IPS DF 6.9 (cell line): ENCODE measurements around the gene TEKTIP1.

Experiments used
- DNase-seq: peaks from one replicate; pipeline ENCODE4 v3.0.0-alpha.2; 2013; ENCODE audit warnings: low read depth, low spot score
- H3K27ac ChIP-seq: one replicate; pipeline ENCODE4 v1.5.1; 2013; ENCODE audit warnings: low read length, control low read depth
- H3K27me3 ChIP-seq: 2 replicates; pipeline ENCODE4 v1.6.1; 2013; ENCODE audit warnings: mild to moderate bottlenecking, low read length; ENCODE audit not compliant: control insufficient read depth, insufficient read depth
- H3K36me3 ChIP-seq: 2 replicates; pipeline ENCODE4 v1.6.1; 2013; ENCODE audit warnings: low read length; ENCODE audit not compliant: control insufficient read depth, insufficient read depth
- H3K4me1 ChIP-seq: 2 replicates; pipeline ENCODE4 v1.6.1; 2013; ENCODE audit warnings: low read length; ENCODE audit not compliant: control insufficient read depth, insufficient read depth
- H3K4me3 ChIP-seq: 2 replicates; pipeline ENCODE4 v1.5.1; 2013; ENCODE audit warnings: mild to moderate bottlenecking, low read length
- H3K9me3 ChIP-seq: 2 replicates; pipeline ENCODE4 v1.6.1; 2013; ENCODE audit warnings: low read length, inconsistent platforms; ENCODE audit not compliant: control insufficient read depth, insufficient read depth
- WGBS: extraction: QIAGEN DNeasy Blood & Tissue Kit; methylation state at CpG from one replicate; pipeline ENCODE4 v1.1.7; 2013; ENCODE audit warnings: mixed read lengths, missing lambda C conversion rate; ENCODE audit not compliant: insufficient read length, insufficient coverage; 5-methylcytosine and 5-hydroxymethylcytosine counted together

TEKTIP1 gene

DNA sequence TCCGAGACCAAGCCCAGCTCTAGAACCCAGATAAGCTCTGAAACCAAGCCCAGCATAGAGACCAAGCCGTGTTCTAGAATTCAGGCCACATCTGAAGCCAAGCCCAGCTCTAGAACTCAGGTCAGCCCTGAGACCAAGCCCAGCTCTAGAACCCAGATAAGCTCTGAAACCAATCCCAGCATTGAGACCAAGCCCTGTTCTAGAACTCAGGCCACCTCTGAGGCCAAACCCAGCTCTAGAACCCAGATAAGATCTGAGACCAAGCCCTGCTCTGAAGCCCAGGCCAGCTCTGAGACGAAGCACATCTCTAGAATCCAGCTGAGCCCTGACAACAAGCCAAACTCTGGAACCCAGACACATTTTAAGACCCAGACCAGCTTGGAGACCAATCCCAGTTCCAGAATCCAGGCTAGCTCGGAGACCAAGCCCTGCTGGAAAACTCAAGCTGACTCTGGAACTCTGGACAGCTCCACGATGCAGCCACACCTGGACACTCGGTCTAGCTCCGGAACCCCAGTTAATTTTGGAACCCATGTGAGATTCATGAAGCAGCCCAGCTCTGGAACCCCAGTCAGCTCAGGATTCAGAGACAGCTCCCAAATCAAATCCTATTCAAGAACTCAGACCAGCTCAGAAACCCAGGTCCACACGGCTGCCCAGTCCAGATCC, 52.2 kb downstream of the TEKTIP1 start:
- no peaks in the 10 kb centered on the region for H3K4me1 ChIP-seq
- no peaks in the 10 kb centered on the region; the same call in 1 of the 2 replicates for H3K36me3 ChIP-seq
- H3K27me3 ChIP-seq, result no peaks in the 10 kb centered on the region
- no peak overlapping the region for H3K27ac ChIP-seq
- no peaks in the 10 kb centered on the region; the same call in none of the 2 replicates for H3K9me3 ChIP-seq
- no peak for DNase-seq
- no peak overlapping the region for H3K4me3 ChIP-seq
- no CpG with 5 or more reads among the region's 8 CpGs for WGBS

DNA sequence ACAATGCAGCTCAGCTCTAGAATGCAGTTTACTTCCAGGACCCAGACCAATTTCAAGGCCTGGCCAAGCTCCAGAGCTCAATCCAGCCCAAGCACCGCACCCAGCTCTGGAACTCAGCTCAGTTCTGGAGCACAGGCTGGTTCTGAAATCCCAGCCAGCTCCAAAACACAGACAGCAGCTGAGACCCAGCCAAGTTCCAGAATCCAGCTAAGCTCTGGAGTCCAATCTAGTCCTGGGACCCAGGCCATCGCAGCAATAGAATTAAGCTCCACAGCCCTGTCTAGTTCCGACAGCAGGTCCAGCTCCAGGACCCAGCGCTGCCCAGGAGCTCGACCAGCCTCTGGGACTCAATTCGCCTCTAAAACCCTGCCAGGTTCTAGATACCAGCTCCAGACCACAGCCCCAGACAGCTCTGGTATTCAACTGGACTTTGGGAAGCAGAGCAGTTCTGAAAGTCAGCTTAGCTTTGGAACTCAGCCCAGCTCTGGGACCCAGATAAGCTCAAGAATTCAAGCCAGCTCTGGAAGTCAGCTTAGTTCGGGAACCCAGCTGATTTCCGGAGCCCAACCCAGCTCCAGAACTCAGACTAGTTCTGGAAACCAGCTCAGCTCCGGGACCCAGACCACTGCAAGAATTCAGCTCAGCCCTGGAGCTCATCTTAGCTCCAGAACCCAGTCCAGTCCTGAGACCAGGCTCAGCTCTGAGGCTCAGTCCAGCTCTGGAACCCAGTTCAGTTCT, 53.1 kb downstream of the TEKTIP1 start:
- no CpG with 5 or more reads among the region's 9 CpGs for WGBS
- no peak for DNase-seq
- Histone ChIP-seq H3K9me3 (no peaks in the 10 kb centered on the region; the same call in none of the 2 replicates), H3K36me3 (no peaks in the 10 kb centered on the region; the same call in 1 of the 2 replicates), H3K4me3 (no peak overlapping the region), H3K27ac (no peak overlapping the region), H3K27me3 (no peaks in the 10 kb centered on the region), H3K4me1 (no peaks in the 10 kb centered on the region)

- H3K9me3 ChIP-seq, result no peaks in the 10 kb centered on the region; the same call in none of the 2 replicates
- WGBS, result no CpG with 5 or more reads among the region's 11 CpGs
- no peaks in the 10 kb centered on the region for H3K27me3 ChIP-seq
- DNase-seq, result no peak
- H3K27ac ChIP-seq, result no peak overlapping the region
- no peaks in the 10 kb centered on the region; the same call in 1 of the 2 replicates for H3K36me3 ChIP-seq
- no peaks in the 10 kb centered on the region for H3K4me1 ChIP-seq
- no peak overlapping the region for H3K4me3 ChIP-seq
Observed at GRCh38 chr19:3593156-3593555, 54.2 kb downstream of the TEKTIP1 start.
